ENCODE results near the gene NKD2.

GRCh38 chr5:991472-992267 lies 16.9 kb upstream of the NKD2 start:
- no peak for TF ChIP-seq CTCF (IDR thresholded peaks at IDR 0.05)
- no peak for TF ChIP-seq TCF7L2 (IDR thresholded peaks at IDR 0.05; ENCODE audit: low read depth, low read length)

Data from Panc1 (cell line).